Limb (tissue), 2 donors: ENCODE results near the gene SQSTM1.
A peak's percentile ranks its signal among the peaks of the same experiment; 100 is the strongest.

Source experiments
- DNase-seq, 2 donors: peaks; one replicate each; pipeline ENCODE4 v3.0.0-alpha.2; 2016; ENCODE audit errors: extremely low spot score in 2 of 2

Gene SQSTM1

GRCh38 chr5:179805529-179806249, 15.0 kb upstream of the SQSTM1 start:
- peak in 1 of 2 donors; percentile 70 for DNase-seq

GRCh38 chr5:179806250-179807048, 14.3 kb upstream of the SQSTM1 start, which contains the start of gene MGAT4B:
MGAT4B (minus strand) TSS chr5:179806866; CDS start chr5:179806583, 283 bp downstream.
- peak; percentile 65 to 84 for DNase-seq

GRCh38 chr5:179812135-179812825, 8.4 kb upstream of the SQSTM1 start:
- no peak for DNase-seq

GRCh38 chr5:179812997-179813607, 7.6 kb upstream of the SQSTM1 start:
- DNase-seq: no peak

GRCh38 chr5:179814090-179814489, 6.6 kb upstream of the SQSTM1 start:
- DNase-seq: no peak

GRCh38 chr5:179815491-179816249, 5.0 kb upstream of the SQSTM1 start:
- no peak for DNase-seq

- no peak for DNase-seq
Observed at GRCh38 chr5:179816401-179816795, 4.3 kb upstream of the SQSTM1 start.

- DNase-seq: peak in 1 of 2 donors; percentile 48
Observed at GRCh38 chr5:179816796-179817469, 3.8 kb upstream of the SQSTM1 start.

GRCh38 chr5:179817470-179817840, 3.2 kb upstream of the SQSTM1 start:
- no peak for DNase-seq

- DNase-seq: peak in 1 of 2 donors; percentile 39
Observed at GRCh38 chr5:179817890-179818745, 2.6 kb upstream of the SQSTM1 start.

GRCh38 chr5:179818746-179819295, 1.9 kb upstream of the SQSTM1 start:
- DNase-seq: peak; percentile 54 to 85

GRCh38 chr5:179819296-179820126, 1.2 kb upstream of the SQSTM1 start:
- DNase-seq: peak in 1 of 2 donors; percentile 67

- DNase-seq: peak in 1 of 2 donors; percentile 39
Observed at GRCh38 chr5:179820127-179820482, 600 bp upstream of the SQSTM1 start.

GRCh38 chr5:179821298-179822058, 773 bp downstream of the SQSTM1 start:
- DNase-seq: peak; percentile 91

- DNase-seq: no peak
Observed at GRCh38 chr5:179822059-179822432, 1.3 kb downstream of the SQSTM1 start.

GRCh38 chr5:179822444-179822990, 1.8 kb downstream of the SQSTM1 start:
- DNase-seq: no peak
